IPS DF 4.7 (cell line): ENCODE measurements around the gene IRS1.

Experiments used
- DNase-seq: peaks from one replicate; pipeline ENCODE4 v3.0.0-alpha.2; 2013; ENCODE audit warnings: low spot score; ENCODE audit errors: extremely low read depth

The IRS1 gene

DNA sequence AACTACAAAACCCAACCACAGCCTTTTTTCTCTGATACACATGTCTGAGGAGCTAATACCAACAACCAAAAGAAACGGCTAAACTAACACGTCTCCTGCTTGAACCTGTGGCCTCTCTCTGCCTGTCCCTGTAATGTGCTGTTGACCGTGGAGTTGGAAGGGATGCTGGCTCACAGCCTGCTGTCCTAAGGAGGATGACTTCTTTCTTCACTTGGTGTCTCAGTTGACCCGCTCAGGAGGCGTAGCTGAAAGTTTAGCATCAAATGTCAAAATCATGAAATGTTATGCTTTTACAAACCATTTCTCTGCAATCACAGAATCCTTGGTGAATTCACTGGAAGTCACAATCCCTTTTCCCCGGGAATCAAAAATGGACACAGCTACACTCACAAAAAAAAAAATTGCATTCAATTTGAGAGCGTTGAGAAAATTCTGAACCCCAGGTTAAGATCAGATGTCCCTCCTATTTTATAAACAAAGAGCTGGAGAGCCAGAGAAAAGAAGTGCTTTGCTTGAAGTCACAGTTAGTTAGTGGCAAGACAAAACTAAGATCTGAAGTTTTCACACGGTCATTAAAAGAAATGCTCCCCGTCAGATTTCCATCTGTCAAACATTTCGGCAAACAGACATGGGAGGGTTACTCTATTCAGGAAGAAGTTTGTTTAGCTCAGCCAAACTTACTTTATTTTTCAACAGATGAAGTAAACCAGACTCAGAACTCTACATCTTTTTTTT lies 74.3 kb downstream of the IRS1 start:
- DNase-seq, result no peak

DNA sequence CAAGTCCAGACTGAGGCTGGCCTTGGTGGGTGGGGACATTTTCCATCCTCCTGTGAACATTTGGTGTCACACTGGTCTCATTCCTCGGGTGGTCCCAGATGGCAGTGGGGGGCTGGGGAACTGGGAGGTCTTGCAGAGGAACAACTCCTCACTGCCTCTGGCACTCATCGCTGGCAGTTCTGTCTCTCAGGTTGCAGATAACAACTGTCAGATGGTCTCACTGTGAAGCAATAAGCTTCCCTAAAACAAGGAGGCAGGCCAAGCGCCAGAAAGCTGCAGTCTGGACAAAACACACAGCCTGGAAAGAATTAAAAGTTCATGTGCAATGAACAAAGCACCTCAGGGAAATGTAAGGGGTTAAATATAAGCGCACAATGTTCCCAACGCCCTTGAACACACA lies 78.1 kb downstream of the IRS1 start:
- DNase-seq, result no peak

DNA sequence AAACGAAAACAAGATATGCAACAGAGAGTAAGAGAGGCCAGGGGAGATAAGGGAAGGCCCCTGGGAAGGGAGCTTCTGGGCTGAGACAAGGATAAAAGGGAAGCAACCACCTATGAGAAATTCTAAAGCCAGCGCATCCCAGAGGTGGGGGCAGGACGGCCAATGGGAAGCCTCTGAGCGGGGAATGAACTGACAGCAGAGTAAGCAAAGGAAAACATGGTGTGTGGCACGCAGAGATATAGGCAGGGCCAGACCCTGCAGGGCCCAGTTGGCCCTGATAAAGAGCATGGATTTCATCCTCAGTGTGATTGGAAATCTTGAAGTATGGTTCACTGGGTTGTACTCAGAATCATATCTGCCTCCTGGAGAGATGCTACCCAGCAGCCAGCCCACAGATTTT lies 78.7 kb downstream of the IRS1 start:
- DNase-seq, result no peak

DNA sequence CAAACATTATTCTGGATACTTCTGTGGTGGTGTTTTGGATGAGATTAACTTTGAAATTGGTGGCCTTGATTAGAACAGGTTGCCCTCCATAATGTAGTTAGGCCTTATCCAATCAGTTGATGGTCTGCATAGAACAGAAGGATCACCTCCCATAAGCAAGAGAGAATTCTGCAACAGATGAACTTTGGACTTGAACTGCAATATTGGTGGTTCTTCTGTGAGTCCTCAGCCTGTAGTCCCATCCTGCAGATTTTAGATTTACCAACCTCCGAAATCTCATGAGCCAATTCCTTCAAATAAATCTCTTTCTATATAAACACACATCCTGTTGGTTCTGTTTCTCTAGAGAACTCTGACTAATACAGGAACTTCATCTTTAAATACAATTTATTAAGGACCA lies 81.9 kb downstream of the IRS1 start:
- DNase-seq, result no peak

DNA sequence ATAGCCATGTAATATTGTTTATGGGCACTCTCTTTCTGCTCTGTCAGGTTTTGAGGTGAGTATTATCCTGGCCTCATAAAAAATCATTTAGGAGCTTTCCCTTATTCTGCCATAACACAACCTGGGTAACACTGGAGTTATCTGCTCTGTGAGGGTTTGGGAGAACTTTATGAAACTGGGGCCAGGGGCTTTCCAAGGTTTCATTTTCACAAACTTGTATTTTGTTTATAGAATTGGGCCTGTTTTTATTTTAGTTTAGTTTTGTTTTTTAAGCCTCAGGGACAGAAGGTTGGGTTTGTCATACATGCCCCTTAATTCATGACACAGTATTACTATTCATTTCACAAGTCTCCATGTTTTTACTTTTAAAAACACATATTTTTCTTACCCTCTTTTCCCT lies 83.5 kb downstream of the IRS1 start:
- DNase-seq, result no peak

DNA sequence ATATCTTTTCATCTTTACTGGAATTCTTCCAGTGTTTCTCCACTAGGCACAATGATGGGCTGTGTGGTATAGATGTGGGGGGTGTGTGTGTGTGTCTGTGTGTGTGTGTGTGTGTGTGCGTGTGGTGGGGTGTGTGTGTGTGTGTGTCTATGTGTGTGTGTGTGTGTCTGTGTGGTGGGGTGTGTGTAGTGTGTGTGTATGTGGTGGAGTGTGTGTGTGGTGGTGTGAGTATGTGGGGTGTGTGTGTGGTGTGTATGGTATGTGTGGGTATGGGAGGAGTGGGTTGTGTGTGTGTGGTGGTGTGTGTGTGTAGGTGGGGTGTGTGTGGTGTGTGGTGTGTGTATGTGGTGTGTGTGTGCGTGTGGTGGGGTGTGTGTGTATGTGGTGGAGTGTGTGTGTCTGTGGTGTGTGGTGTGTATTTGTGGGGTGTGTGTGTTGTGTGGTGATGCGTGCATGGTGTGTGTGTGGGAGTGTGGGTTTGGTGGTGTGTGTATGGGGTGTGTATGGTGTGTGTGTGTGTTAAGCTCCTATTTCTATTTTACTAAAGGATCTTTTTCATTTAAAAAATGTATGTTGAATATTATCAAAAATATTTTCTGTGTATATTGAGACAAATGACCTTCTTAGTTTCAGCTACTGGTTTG lies 84.2 kb downstream of the IRS1 start:
- no peak for DNase-seq

DNA sequence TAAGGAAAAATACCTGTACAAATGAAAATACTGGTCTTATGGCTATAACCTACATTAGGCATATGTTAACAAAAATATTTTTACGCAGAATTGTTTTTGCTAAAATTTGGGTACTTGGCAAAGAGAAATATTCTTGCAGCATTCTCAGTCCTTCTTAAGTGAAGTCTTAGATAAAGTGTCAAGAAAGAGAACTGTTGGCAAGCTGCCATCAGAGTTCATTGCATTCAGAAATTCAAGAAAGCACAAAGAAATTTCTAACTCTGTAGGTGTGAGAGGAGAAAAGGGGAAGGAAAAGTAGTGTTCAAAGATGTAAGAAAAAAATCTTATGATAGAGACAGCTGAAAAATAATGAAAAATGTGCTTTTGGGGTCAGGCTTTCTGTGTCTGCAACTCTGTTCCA lies 86.7 kb downstream of the IRS1 start:
- DNase-seq, result no peak

DNA sequence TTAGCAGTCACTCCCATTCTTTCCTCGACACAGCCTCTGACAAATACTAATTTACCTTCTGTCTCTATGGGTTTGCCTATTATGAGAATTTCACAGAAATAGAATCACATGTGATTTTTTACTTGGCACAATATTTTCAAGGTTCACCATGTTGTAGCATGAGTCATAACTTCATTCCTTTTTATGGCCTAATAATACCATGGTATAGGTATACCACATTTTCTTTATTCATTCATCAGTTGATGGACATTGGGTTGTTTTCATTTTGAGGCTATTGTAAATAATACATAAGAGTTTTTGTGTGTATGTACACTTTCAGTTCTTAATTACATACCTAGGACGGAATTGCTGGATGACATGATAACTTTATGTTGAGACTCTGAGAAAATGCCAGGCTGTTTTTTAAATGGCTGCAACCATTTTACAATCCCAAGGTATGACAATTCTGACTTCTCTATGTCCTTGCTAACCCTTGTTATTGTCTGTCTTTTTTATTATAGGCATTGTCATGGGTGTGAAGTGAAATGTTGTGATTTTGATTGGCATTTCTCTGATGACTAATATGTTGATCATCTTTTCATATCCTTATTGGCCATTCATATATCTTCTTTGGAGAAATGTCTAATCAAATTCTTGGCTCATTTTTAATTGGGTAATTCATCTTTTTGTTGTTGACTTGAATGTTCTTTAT lies 87.9 kb downstream of the IRS1 start:
- no peak for DNase-seq

DNA sequence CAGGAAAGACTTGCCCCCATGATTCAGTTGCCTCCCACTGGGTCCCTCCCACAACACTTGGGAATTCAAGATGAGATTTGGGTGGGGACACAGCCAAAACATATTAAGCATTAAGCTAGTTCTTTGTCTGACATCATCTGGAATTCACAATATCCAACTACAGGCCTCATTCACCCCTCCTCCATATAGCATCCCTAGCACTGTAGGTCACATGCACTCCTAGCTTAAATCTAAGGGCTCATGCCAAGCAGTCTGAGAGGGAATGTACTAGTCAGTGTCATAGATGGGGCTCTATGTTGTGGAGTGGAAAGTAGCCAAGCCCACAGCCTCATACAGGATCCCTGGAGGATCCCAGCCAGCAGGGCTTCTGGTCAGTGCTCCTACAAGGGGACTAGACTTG lies 92.1 kb downstream of the IRS1 start:
- DNase-seq, result no peak

DNA sequence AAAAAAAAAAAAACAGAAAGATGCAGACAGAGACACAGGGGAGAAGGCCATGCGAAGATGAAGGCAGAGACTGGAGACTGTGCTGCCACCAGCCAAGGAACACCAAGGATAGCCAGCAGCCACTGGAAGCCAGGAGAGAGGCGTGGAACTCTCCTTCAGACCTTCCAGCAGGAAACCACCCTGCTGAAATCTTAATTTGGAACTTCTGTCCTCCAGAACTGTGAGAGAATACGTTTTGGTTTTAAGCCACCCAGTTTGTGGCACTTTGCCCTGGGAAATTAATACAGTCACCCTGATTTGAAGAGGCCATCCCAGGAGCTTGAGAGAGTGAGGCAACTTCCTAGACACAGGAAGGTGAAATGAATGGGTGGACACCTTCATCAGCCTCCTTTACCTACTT lies 93.7 kb downstream of the IRS1 start:
- no peak for DNase-seq

DNA sequence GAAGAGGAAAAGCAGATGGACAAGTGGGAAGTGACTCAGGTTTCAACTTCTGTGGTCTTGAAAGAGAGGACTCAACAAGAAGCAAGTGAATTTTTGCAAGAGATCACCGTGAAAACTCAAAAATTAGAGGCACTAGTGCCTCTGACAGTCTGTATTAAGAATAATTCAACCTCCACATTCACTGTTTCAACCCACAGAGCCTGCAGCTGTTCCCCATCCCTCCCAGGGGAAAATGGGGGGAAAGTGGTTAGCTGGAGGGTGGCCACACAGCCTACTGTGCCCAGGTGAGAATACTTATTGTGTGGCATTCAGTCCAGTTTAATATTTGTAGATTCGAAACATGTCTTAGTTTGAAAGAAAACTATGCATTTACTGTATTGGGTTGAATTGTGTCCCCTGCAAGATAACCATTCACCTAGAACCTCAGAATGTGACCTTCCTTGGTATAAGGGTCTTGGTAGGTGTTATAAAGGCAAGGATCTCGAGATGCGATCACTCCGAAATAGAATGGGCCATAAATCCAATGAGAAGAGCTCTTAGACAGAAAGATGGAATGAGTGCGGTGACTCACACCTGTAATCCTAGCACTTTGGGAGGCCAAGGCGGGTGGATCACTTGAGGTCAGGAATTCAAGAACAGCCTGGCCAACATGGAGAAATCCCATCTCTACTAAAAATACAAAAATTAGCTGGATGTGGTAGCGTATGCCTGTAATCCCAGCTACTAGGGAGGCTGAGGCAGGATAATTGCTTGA lies 94.3 kb downstream of the IRS1 start:
- no peak for DNase-seq

DNA sequence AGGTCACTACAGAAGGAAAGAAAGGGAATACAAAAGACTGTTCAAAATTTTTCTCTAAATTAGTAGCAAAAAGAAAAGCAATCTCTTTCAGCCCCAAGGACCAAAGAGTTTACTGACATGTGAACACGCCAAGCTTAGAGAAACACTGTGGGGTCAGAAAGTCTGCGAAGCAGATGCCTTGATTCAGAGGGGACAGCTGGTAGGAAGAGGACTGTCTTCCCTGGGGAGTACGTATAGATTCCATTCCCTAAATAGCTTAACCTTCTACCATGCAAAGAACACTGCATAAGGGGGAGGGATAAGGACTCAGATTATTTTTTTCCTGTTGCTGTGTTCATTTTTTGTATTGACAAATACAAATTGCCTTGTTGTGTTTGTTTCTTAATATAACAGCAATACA lies 96.1 kb downstream of the IRS1 start:
- no peak for DNase-seq

DNA sequence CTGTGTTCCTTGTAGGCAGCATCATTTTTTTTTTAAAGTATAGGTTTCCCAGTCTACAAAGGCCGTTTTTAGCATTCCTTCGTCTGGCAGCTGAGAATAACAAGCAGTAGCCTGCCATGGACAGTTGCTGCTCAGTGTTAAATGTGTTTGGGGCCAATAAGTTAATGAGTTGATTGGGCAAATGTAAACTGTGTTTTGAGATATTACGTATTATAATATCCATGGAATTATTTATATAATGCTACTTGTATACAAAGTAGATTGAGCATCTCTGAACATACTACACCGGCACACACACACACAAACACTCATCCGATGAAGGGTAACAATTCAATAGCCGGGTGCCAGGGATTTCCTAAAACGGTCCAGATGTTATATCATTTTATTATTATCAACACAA lies 97.2 kb downstream of the IRS1 start:
- no peak for DNase-seq

DNA sequence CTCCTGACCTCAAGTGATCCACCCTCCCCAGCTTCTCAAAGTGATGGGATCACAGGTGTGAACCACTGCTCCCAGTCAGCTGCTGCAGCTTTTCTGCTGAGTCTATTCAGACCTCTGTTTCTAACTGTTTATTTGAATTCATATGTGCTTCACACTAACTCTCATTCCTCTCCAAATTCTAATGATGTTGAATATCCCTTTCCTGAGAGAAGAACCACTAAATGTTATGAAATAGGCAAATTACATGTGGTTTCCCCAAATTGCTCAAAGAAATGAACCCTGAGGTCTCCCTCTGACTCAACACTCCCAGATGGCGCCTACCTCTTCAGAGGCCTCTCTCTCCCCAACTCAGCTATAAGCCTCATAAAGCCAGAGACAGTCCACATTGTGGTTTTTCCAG lies 98.6 kb downstream of the IRS1 start:
- no peak for DNase-seq

DNA sequence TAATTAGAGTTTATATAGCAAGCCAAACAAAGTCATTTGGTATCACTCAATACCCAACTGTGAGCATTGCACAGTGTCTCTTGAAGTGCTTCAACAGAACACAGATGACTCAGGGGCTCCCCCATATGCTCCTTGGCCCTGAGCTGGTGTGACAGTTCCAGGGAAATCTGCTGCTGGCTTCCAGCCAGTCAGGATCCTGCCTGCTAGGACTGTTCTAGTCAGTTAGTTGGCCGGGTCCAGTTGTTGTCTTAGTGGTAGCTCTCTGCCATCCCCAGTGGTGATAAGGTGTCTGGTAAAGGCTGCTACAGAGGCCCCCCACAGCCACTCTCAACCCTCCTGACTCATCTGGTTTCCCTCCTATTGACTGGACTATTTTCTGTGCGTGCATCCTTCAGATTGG lies 100.3 kb downstream of the IRS1 start:
- DNase-seq, result no peak

DNA sequence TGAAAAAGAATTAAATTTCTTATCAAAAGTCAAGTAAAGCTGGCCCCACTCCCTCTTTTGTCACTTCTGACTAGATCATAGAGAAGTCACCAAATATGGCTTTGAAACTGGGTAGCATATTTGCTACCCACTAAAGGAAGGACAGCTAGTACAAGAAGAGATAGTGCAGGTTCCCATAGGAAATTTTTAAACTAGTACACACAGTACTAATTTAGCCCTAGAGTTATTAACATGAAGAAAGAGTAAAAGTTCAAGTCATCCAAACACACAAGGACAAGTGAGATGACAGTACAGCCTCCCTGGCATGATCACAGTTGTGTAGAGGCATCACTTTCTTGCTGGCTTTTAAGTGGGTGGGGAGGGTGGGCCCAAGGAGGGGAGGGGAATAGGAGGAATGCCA lies 100.9 kb downstream of the IRS1 start:
- DNase-seq, result no peak

DNA sequence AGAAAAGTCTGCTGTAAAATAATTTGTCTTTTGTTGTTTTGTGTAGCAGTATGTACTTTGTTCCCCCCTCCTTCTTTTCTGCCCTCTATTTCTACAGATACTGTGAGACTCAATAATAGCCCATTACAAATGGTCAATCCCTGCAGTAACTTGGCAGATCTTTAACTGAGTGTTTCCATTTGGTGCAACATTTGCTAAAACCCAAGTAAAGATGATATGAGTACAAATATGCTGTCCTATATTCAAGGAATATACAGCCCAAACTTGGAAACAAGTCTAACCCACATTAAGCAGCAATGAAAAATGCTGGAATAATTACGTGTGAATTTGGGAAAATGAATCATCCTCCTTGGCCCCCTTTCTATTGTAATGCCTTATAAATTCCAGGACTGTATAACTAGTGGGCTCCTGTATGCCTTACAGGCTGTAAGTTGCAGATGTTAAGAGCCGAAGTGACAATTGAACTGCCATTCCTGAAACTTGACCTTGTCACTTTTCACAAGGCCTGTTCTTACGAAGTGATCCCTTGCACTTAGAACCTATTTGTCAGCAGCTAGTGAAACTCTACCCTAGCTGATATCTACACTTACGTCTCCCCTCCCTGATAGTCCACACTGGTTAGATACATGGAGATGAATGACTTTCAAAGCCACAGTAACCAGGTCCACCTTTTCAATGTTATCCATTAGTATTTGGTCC lies 104.9 kb downstream of the IRS1 start:
- DNase-seq, result no peak

DNA sequence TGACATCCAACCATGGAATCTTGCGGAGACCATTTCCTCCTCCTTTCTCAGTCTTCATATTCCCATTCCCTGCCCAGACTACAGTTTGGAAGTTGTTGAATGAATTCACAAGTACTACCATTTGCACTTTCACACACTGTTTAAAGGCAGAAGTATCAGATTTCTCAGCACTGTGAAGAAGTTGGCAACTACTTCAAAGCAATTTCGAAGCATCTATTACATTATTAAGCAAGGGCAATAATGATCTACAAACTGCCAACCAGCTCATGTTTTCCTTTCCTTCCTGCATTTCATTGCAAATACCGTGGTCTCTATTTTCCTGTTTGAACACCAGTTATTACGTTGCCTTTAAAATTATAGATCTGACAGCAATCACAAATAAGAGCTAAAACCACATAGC lies 105.5 kb downstream of the IRS1 start:
- DNase-seq, result no peak

DNA sequence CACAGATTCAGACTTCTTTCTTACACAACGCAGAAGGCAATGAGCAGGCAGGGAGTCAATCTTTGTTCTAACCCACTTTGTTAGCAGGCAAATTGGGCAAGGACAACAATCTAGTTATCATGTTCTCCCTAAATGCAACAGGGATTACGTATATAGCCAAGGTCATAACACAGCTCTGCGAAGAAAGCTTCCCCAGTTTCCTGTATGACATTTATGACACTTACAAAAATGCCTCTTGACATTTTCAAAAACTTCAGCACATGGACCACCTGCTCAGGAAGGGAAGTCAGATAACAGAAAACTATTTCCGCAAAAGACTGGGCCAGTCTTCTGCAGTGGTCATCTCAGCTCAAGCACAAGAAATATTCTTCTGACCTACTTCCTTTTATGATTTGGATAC lies 106.1 kb downstream of the IRS1 start:
- no peak for DNase-seq

DNA sequence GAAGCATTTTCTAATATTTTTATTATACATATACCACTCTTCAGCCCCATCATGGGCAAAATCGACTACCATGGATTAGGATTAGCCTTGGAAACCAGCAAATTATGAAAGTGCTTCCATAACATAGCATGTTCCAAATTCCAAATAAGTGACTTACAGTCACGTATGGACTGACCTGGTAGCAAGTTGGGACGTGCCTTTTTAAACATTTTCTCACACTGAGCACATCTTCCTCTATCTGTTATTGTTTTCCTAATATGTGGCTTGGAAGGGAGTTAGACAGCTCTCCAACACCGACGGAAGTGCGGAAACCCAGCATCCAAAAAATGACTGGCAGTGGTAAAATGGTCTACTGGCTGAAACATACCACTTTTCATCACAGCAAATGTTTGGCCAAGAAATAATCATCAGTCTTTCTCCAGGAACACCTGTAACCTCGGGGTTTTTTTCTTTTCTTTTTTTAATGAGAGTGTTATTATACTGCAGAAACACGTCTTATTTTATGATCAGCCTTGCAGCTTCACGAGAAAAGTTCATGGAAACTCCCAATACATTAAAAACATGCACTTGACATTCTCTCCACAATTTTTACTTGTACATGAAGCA lies 107.0 kb downstream of the IRS1 start:
- no peak for DNase-seq

DNA sequence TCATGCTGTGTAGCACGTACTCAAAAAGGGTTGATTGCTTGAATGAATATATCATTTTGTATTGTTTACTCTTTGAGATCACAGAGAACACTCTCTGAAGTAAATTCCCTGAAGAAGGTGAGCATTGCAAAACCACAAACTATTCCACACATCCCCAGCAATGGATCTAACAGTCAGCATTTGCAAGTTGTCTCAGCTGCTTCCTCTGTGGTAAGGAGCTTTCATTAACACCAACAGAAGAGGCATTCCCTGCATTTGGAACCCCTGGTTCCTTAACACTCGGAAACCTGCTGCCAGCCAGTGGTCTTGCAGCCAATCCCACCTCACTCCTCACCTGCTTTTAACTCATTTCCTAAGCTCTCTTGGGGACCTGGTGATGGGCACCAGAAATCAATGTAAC lies 108.4 kb downstream of the IRS1 start:
- DNase-seq, result peak; percentile 5
